Ovary (tissue), 3 donors: ENCODE data around the gene ACYP2.

ENCODE experiments used
- CTCF ChIP-seq, 3 donors: fragments of 450-650 bp in 2 of 3; fragments of 200-600 bp in 1 of 3; IDR thresholded peaks; one replicate each; pipeline versions ENCODE4 v1.5.1 to v1.8.0; 2016 to 2022; ENCODE audit warnings: antibody characterized with exemption in 3 of 3, mild to moderate bottlenecking in 1 of 3
- EP300 ChIP-seq: sonication (generic); formaldehyde crosslinking; IDR thresholded peaks from one replicate; pipeline ENCODE4 v1.6.1; 2017; ENCODE audit warnings: antibody characterized with exemption
- POLR2A ChIP-seq: fragments of 450-650 bp; IDR thresholded peaks from one replicate; pipeline ENCODE4 v1.6.1; 2017; ENCODE audit warnings: antibody characterized with exemption, mild to moderate bottlenecking, moderate library complexity
- donor health status: DM: no; HTN: no; CAD: no.

GRCh38 chr2:54287532-54287931 lies 172.1 kb downstream of the ACYP2 start:
- no peak for TF ChIP-seq CTCF (IDR thresholded peaks at IDR 0.05)
- TF ChIP-seq POLR2A, result no peak
- no peak for TF ChIP-seq EP300
